Transverse colon (tissue), 4 donors: Measurements from ENCODE around the gene SYT1. TPM values are rescaled to one million over a fixed set of nuclear protein-coding genes. Genes with fewer than 3 reads are reported as not detected.

Experiments used
- DNase-seq: peaks from one replicate; pipeline ENCODE4 v3.0.0-alpha.2; 2019
- H3K27ac ChIP-seq, 4 donors: fragments of 200-600 bp; sonication (generic); 2 replicates each; pipeline ENCODE4 v1.5.1; 2016 to 2018; ENCODE audit warnings: inconsistent platforms in 4 of 4
- H3K27me3 ChIP-seq: fragments of 200-600 bp; sonication (generic); 2 replicates; pipeline ENCODE4 v1.5.1; 2017; ENCODE audit warnings: inconsistent platforms
- H3K36me3 ChIP-seq, 4 donors: fragments of 200-600 bp; sonication (generic); 2 replicates each; pipeline ENCODE4 v1.5.1; 2017 to 2019; ENCODE audit warnings: inconsistent platforms in 4 of 4
- H3K4me1 ChIP-seq, 4 donors: fragments of 200-600 bp; sonication (generic); 2 replicates each; pipeline ENCODE4 v1.5.1; 2017 to 2020; ENCODE audit warnings: inconsistent platforms in 4 of 4
- H3K4me3 ChIP-seq, 4 donors: fragments of 200-600 bp; sonication (generic); 1 replicate in 1 of 4; 2 replicates in 3 of 4; pipeline versions ENCODE4 v1.5.1 to v1.6.1; 2017 to 2019; ENCODE audit warnings: inconsistent platforms in 4 of 4
- H3K9me3 ChIP-seq, 2 donors: fragments of 200-600 bp; sonication (generic); 2 replicates each; pipeline ENCODE4 v1.5.1; 2017 to 2019; ENCODE audit warnings: inconsistent platforms in 2 of 2
- CTCF ChIP-seq, 5 experiments: fragments of 200-600 bp in 3 of 5; fragments of 450-650 bp in 2 of 5; sonication (generic) in 3 of 5; IDR thresholded peaks; 1 replicate in 2 of 5; 2 replicates in 3 of 5; pipeline ENCODE4 v1.5.1; 2016 to 2017; ENCODE audit warnings: antibody characterized with exemption in 5 of 5, inconsistent platforms in 3 of 5, mild to moderate bottlenecking in 2 of 5, moderate library complexity in 1 of 5
- EP300 ChIP-seq: sonication (generic); formaldehyde crosslinking; IDR thresholded peaks from one replicate; pipeline ENCODE4 v1.6.1; 2017; ENCODE audit warnings: antibody characterized with exemption, low read depth
- POLR2A ChIP-seq: fragments of 450-650 bp; IDR thresholded peaks from one replicate; pipeline ENCODE4 v1.6.1; 2016; ENCODE audit warnings: antibody characterized with exemption, mild to moderate bottlenecking, moderate library complexity
- POLR2AphosphoS5 ChIP-seq, 3 donors: sonication (generic); formaldehyde crosslinking; IDR thresholded peaks; one replicate each; pipeline ENCODE4 v1.6.1; 2016; ENCODE audit warnings: antibody characterized with exemption in 3 of 3
- WGBS, 2 donors: methylation state at CpG; one replicate each; pipeline ENCODE4 v1.1.5; 2018; ENCODE audit warnings: low coverage in 1 of 2; 5-methylcytosine and 5-hydroxymethylcytosine counted together
- in situ Hi-C, 4 donors: fragments of 200-750 bp; cut with MboI; loops; one replicate each; pipeline versions ENCODE4 v1.15.0 to v1.15.1; 2017; ENCODE audit warnings: low sequenced_read_pairs in 3 of 4, low pct_ligation_motif_present in 1 of 4, low pct_unique_long_range_greater_than_20kb in 1 of 4
- intact Hi-C: fragments of 100-400 bp; cut with DNase I; formaldehyde crosslinking; loops from one replicate; pipeline ENCODE4 v1.15.1; 2023; ENCODE audit warnings: low total_unique reads
- total RNA-seq, 4 donors: library from RNA; depleted of rRNA; stranded (reverse); fragments of >200 nt; gene quantifications; one replicate each; pipeline ENCODE4 v1.1.0, GENCODE V29; 2016

SYT1 gene
- total RNA-seq, 4 donors from 2014 or later, result 0.60 to 4.9 (median 2.1) TPM

- H3K36me3 ChIP-seq, result no peaks in the 10 kb centered on the region
- H3K4me1 ChIP-seq, result no peaks in the 10 kb centered on the region
- no peak overlapping the region for H3K4me3 ChIP-seq
- H3K27ac ChIP-seq, result no peak overlapping the region
- no peaks in the 10 kb centered on the region for H3K27me3 ChIP-seq
- in situ Hi-C loops (no loop called here), intact Hi-C loops (no loop called here)
- 71 to 77% methylated on average over 3 of the region's 3 CpGs for WGBS, 2 donors
- DNase-seq, result no peak
- H3K9me3 ChIP-seq, result no peaks in the 10 kb centered on the region
- TF ChIP-seq CTCF (IDR thresholded peaks at IDR 0.05) (no peak), EP300 (no peak), POLR2AphosphoS5 (IDR thresholded peaks at IDR 0.05) (no peak), POLR2A (no peak)
Observed at GRCh38 chr12:78916845-78917480, 52.4 kb downstream of the SYT1 start.

GRCh38 chr12:78917513-78917912 lies 52.9 kb downstream of the SYT1 start:
- WGBS, 2 donors, result 69 to 87% methylated on average over 5 of the region's 5 CpGs
- H3K9me3 ChIP-seq, result no peaks in the 10 kb centered on the region
- H3K4me1 ChIP-seq, result no peaks in the 10 kb centered on the region
- no peak for DNase-seq
- in situ Hi-C loops, result no loop called here
- H3K27ac ChIP-seq, result no peak overlapping the region
- no peak overlapping the region for H3K4me3 ChIP-seq
- intact Hi-C loops, result no loop called here
- H3K36me3 ChIP-seq, result no peaks in the 10 kb centered on the region
- H3K27me3 ChIP-seq, result no peaks in the 10 kb centered on the region
- TF ChIP-seq POLR2A, result no peak
- TF ChIP-seq POLR2AphosphoS5 (IDR thresholded peaks at IDR 0.05), result no peak
- no peak for TF ChIP-seq CTCF (IDR thresholded peaks at IDR 0.05)
- no peak for TF ChIP-seq EP300

DNA sequence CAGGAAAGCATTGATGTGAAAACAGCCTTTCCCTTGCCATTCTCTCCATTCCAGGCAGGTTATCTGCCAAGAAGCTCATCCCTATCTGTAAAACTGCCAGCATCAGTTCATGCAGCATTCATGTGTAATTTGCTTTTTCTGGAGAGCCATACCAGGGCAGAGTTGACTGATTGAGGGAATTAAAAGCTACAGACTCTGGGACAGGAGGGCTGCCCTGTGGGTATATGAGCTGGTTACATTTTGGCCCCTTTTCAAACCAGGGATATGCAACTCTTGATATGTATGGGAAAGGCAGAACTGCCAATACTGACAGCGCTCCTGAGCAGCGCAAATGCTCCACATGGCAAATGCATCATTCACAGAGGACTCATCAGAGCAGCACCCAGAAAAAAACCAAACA lies 53.7 kb downstream of the SYT1 start:
- H3K27ac ChIP-seq, result no peak overlapping the region
- H3K27me3 ChIP-seq, result no peaks in the 10 kb centered on the region
- in situ Hi-C loops (no loop called here), intact Hi-C loops (no loop called here)
- H3K4me1 ChIP-seq, result no peaks in the 10 kb centered on the region
- H3K9me3 ChIP-seq, result no peaks in the 10 kb centered on the region
- H3K4me3 ChIP-seq, result no peak overlapping the region
- TF ChIP-seq EP300 (no peak), POLR2AphosphoS5 (IDR thresholded peaks at IDR 0.05) (no peak), POLR2A (no peak), CTCF (IDR thresholded peaks at IDR 0.05) (no peak)
- no peak for DNase-seq
- WGBS, 2 donors, result 93 to 100% methylated on average over 2 of the region's 2 CpGs
- no peaks in the 10 kb centered on the region for H3K36me3 ChIP-seq

DNA sequence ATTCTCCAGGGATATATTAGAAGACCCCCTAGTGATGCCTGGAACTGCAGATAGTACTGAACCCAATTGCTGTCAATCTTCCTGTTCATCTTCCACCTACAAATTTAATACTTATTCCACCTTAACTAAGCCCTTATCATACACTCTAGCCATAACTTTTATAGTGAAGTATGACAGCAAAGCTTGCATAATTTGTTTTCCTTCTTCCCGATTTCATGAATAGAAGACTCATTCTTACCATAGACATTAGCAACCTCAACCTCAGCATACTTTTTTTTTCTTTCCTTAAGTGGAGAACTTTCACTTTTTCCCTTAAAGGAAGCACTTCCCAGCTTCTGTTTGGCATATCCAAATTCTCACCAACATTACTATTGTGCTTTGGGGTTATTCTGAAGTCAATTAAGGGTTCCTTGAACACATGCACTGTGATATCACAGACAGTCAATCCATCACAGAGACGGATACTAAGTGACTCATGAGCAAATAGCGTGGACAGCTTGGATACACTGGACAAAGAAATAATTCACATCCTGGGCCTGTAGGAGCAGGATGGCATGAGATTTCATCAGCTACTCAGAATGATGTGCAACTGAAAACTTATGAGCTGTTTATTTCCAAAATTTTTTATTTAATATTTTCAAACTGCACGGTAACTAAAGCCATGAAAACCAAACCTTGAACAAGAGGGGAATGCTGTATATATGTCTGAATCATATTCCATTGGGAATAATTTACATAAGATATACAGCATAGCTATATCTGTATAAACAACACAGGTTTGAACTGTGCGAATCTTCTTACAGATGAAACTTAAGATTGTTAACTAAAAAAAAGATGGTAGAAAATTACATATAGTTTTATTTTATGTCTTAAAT lies 63.9 kb downstream of the SYT1 start:
- Histone ChIP-seq H3K36me3 (no peaks in the 10 kb centered on the region), H3K27me3 (no peaks in the 10 kb centered on the region), H3K4me1 (no peaks in the 10 kb centered on the region), H3K27ac (no peak overlapping the region), H3K9me3 (no peaks in the 10 kb centered on the region), H3K4me3 (no peak overlapping the region)
- intact Hi-C loops, result no loop called here
- no peak for TF ChIP-seq CTCF (IDR thresholded peaks at IDR 0.05)
- no peak for TF ChIP-seq POLR2AphosphoS5 (IDR thresholded peaks at IDR 0.05)
- TF ChIP-seq EP300, result no peak
- TF ChIP-seq POLR2A, result no peak
- WGBS, 2 donors, result 85 to 87% methylated on average over 5 of the region's 5 CpGs
- DNase-seq, result no peak
- in situ Hi-C loops, result no loop called here
